Smooth muscle cell (in vitro differentiated cells): ENCODE measurements around the gene SLC17A4. TPM values are rescaled to one million over a fixed set of nuclear protein-coding genes. Genes with fewer than 3 reads are reported as not detected.

Source experiments
- DNase-seq: peaks from one replicate; lab custom pipeline; 2025; ENCODE audit not compliant: unreplicated experiment; lab: John Stamatoyannopoulos, UW
- H2AFZ ChIP-seq: fragments of 200-600 bp; sonication (generic); 2 replicates; pipeline ENCODE4 v1.6.0; 2016; ENCODE audit warnings: antibody characterized with exemption, low read depth, mild to moderate bottlenecking
- H3F3A ChIP-seq: fragments of 200-600 bp; sonication (generic); 2 replicates; pipeline ENCODE4 v1.6.0; 2017; ENCODE audit warnings: antibody characterized with exemption, low read depth
- H3K27ac ChIP-seq: fragments of 200-600 bp; sonication (generic); 2 replicates; pipeline ENCODE4 v1.5.1; 2016; ENCODE audit warnings: low read depth, mild to moderate bottlenecking
- H3K27me3 ChIP-seq: fragments of 200-600 bp; sonication (generic); 2 replicates; pipeline ENCODE4 v1.6.1; 2016; ENCODE audit warnings: low read depth, mild to moderate bottlenecking
- H3K36me3 ChIP-seq: fragments of 200-600 bp; sonication (generic); 2 replicates; pipeline ENCODE4 v1.5.1; 2016; ENCODE audit warnings: low read depth
- H3K4me1 ChIP-seq: fragments of 200-600 bp; sonication (generic); 2 replicates; pipeline ENCODE4 v1.5.1; 2016; ENCODE audit warnings: low read depth
- H3K4me2 ChIP-seq: fragments of 200-600 bp; sonication (generic); 2 replicates; pipeline ENCODE4 v1.6.0; 2016; ENCODE audit warnings: mild to moderate bottlenecking
- H3K4me3 ChIP-seq: fragments of 200-600 bp; sonication (generic); 2 replicates; pipeline ENCODE4 v1.5.1; 2016; ENCODE audit warnings: mild to moderate bottlenecking
- H3K79me2 ChIP-seq: fragments of 200-600 bp; sonication (generic); 2 replicates; pipeline ENCODE4 v1.6.0; 2016; ENCODE audit warnings: low read depth, mild to moderate bottlenecking
- H3K9ac ChIP-seq: fragments of 200-600 bp; sonication (generic); 2 replicates; pipeline ENCODE4 v1.6.0; 2016; ENCODE audit warnings: low read depth
- H3K9me3 ChIP-seq: fragments of 200-600 bp; sonication (generic); replicated peaks from 2 replicates; pipeline ENCODE4 v1.5.1; 2016; ENCODE audit warnings: low read depth
- H4K20me1 ChIP-seq: fragments of 200-600 bp; sonication (generic); 2 replicates; pipeline ENCODE4 v1.6.0; 2016; ENCODE audit warnings: low read depth
- CTCF ChIP-seq: fragments of 200-600 bp; sonication (generic); IDR thresholded peaks from 2 replicates; pipeline ENCODE4 v1.5.1; 2017; ENCODE audit warnings: borderline replicate concordance, mild to moderate bottlenecking, antibody characterized with exemption; ENCODE audit not compliant: insufficient read depth, poor library complexity, severe bottlenecking
- WGBS: methylation state at CpG from one replicate; pipeline ENCODE4 v1.1.7; 2016; ENCODE audit warnings: low lambda C conversion rate; 5-methylcytosine and 5-hydroxymethylcytosine counted together
- polyA plus RNA-seq: library from polyadenylated mRNA; unstranded; fragments of >200 nt; fragmentation: Nextera tagmentation; extraction: Ambion mirVana; gene quantifications from 2 replicates; pipeline ENCODE4 v1.2.1, GENCODE V29; 2016
- total RNA-seq: library from RNA; depleted of rRNA; stranded (reverse); fragments of >200 nt; gene quantifications from 2 replicates; pipeline ENCODE4 v1.2.3, GENCODE V29; 2014

The SLC17A4 gene
- total and polyA plus RNA-seq, 2 experiments from 2014 or later: not detected

GRCh38 chr6:25757936-25758642 is 3.5 kb downstream of the SLC17A4 start:
- no peak for DNase-seq
- Histone ChIP-seq H3K27ac (no peak overlapping the region), H4K20me1 (no peaks in the 10 kb centered on the region), H2AFZ (no peak overlapping the region), H3K4me2 (no peak overlapping the region), H3K9ac (no peak overlapping the region), H3F3A (no peaks in the 10 kb centered on the region), H3K27me3 (no peaks in the 10 kb centered on the region), H3K36me3 (no peaks in the 10 kb centered on the region), H3K4me3 (no peak overlapping the region), H3K79me2 (no peaks in the 10 kb centered on the region), H3K4me1 (no peaks in the 10 kb centered on the region), H3K9me3 (no peaks in the 10 kb centered on the region)
- whole genome bisulfite sequencing: 89% methylated on average over 6 of the region's 6 CpGs
- TF ChIP-seq CTCF: no peak

GRCh38 chr6:25764611-25765010 is 10.1 kb downstream of the SLC17A4 start:
- Histone ChIP-seq H3K36me3 (no peaks in the 10 kb centered on the region), H3K79me2 (no peaks in the 10 kb centered on the region), H4K20me1 (no peaks in the 10 kb centered on the region), H3K4me1 (no peaks in the 10 kb centered on the region), H3F3A (no peaks in the 10 kb centered on the region), H3K9ac (no peak overlapping the region), H3K4me2 (no peak overlapping the region), H3K9me3 (no peaks in the 10 kb centered on the region), H3K27me3 (no peaks in the 10 kb centered on the region), H3K4me3 (no peak overlapping the region), H2AFZ (no peak overlapping the region), H3K27ac (no peak overlapping the region)
- WGBS: 97% methylated on average over 2 of the region's 2 CpGs
- no peak for DNase-seq
- TF ChIP-seq CTCF: no peak

- H3K9me3 ChIP-seq: no peaks in the 10 kb centered on the region
- DNase-seq: no peak
- H3F3A ChIP-seq: no peaks in the 10 kb centered on the region
- no peak overlapping the region for H2AFZ ChIP-seq
- no peak overlapping the region for H3K4me3 ChIP-seq
- no peaks in the 10 kb centered on the region for H4K20me1 ChIP-seq
- H3K36me3 ChIP-seq: no peaks in the 10 kb centered on the region
- 78% methylated on average over 1 of the region's 1 CpG for WGBS
- no peak overlapping the region for H3K4me2 ChIP-seq
- no peak overlapping the region for H3K27ac ChIP-seq
- no peaks in the 10 kb centered on the region for H3K27me3 ChIP-seq
- no peak for TF ChIP-seq CTCF
- H3K79me2 ChIP-seq: no peaks in the 10 kb centered on the region
- no peaks in the 10 kb centered on the region for H3K4me1 ChIP-seq
- no peak overlapping the region for H3K9ac ChIP-seq
Measured at GRCh38 chr6:25768566-25768965, 14.0 kb downstream of the SLC17A4 start.

GRCh38 chr6:25769983-25770382 is 15.4 kb downstream of the SLC17A4 start:
- Histone ChIP-seq H3K9ac (no peak overlapping the region), H3K4me3 (no peak overlapping the region), H3K4me2 (no peak overlapping the region), H3K9me3 (no peaks in the 10 kb centered on the region), H3F3A (no peaks in the 10 kb centered on the region), H4K20me1 (no peaks in the 10 kb centered on the region), H3K27me3 (no peaks in the 10 kb centered on the region), H3K79me2 (no peaks in the 10 kb centered on the region), H2AFZ (no peak overlapping the region), H3K27ac (no peak overlapping the region), H3K36me3 (no peaks in the 10 kb centered on the region), H3K4me1 (peaks cover 5% of the 10 kb centered on the region)
- TF ChIP-seq CTCF: no peak
- DNase-seq: no peak
- 86% methylated on average over 2 of the region's 2 CpGs for WGBS
